ENCODE data around the gene BHLHE40. TPM values are rescaled to one million over a fixed set of nuclear protein-coding genes. Genes with fewer than 3 reads are reported as not detected.

BHLHE40 gene
- total RNA-seq, 2 experiments from 2014 or later, result 316 to 318 TPM

DNA sequence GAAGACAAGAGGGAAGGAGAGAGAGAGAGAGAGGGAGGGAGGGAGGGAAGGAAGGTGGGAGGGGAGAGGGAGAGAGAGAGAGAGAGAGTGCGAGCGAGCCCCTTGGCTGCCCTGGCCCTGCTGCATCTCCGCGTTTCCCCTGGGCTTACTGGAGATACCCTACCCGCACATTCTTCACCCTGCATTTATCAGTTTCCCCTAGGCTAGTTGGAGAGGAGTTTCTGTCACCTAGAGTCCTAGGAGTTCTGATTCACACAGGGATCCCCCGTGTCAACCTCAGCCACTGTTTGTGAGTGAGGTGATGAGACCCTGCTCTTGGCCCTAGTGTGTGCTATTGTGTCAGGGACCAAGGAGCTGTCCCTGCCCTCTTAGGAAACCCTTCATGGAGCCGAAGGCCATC lies 18.7 kb downstream of the BHLHE40 start:
- Mint-ChIP-seq H3K4me1 (peaks cover 63% of the 10 kb centered on the region), H3K27ac (no peak overlapping the region), H3K4me3 (no peak overlapping the region), H3K36me3 (ENCODE audit: low read depth) (no peaks in the 10 kb centered on the region), H3K9me3 (no peaks in the 10 kb centered on the region), H3K27me3 (no peaks in the 10 kb centered on the region)
- no peak for DNase-seq
- POLR2A ChIA-PET, result interaction anchor here (18.0 kb wide), 1 partner anchor 16 kb away, joined by 321 read pairs; the partner anchor contains the start of gene BHLHE40
- CTCF ChIA-PET, result no interaction called here

DNA sequence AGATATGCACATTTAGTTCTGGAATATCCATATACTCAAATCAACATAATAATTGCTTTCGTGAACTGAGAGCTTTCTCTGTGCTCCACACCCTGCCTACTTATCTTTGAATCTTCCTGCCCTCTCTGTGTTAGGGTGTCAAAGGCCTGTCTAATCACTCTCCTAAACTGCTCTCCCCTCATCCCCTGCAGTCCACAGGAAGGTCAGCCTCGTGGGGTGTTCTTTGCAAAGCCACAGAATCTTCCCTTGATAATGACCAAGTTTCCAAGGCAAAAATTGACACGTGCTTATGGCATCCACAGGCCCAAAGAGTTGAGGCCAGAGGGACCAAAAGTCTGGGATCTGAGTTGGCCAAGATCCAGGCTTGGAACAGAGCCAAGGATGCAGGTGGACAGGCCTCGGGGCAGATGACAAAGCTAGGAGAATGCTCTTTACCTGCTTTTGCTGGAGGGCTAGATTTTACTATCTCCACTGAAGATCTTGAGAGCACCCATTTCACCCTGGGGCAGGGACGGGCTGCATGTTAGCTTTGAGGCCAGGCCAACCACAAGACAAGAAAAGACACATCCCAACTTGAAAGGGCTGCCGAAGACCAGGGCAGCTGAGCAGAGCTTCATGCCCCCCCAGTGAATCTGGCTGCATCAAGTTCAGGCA lies 20.4 kb downstream of the BHLHE40 start:
- Mint-ChIP-seq H3K27me3 (no peaks in the 10 kb centered on the region), H3K4me1 (peaks cover 63% of the 10 kb centered on the region), H3K36me3 (ENCODE audit: low read depth) (no peaks in the 10 kb centered on the region), H3K9me3 (no peaks in the 10 kb centered on the region), H3K4me3 (no peak overlapping the region), H3K27ac (peak overlapping the region; percentile 32)
- DNase-seq, result no peak
- POLR2A ChIA-PET, result interaction anchor here (1.1 to 18.0 kb wide), 4 partner anchors 11 to 18 kb away, joined by 4 to 321 read pairs (median 26); partner anchors contain the start of gene BHLHE40
- CTCF ChIA-PET, result interaction anchor here (0.7 to 1.6 kb wide), 4 partner anchors 12 to 20 kb away, joined by 3 to 4 read pairs (median 3); partner anchors contain the start of gene BHLHE40

DNA sequence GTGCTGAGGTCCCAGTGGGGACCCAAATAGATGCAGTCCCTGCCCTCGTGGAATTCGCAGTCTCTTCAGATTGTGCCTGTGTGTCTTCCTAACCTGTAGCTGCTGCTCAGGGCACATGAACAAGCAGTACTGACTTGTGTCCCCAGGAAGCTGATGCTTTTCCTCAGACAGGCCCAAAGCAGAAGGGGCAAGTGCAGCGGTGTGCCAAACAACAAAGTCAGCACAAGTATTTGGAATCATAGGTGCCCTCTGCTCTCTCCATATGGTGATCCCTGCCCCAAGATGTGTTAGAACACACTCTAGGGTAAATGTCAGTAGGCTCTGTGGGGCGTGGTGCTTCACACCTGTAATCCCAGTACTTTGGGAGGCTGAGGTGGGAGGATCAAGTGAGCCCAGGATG lies 21.9 kb downstream of the BHLHE40 start:
- Mint-ChIP-seq H3K27me3 (no peaks in the 10 kb centered on the region), H3K4me1 (peaks cover 66% of the 10 kb centered on the region), H3K4me3 (no peak overlapping the region), H3K27ac (no peak overlapping the region), H3K9me3 (no peaks in the 10 kb centered on the region), H3K36me3 (ENCODE audit: low read depth) (no peaks in the 10 kb centered on the region)
- CTCF ChIA-PET, result interaction anchor here (1.2 to 3.0 kb wide), 3 partner anchors 17 to 281 kb away, joined by 4 to 14 read pairs (median 7); no protein-coding TSS in a partner anchor
- DNase-seq, result no peak
- POLR2A ChIA-PET, result interaction anchor here (2.0 to 18.0 kb wide), 4 partner anchors 11 to 262 kb away, joined by 4 to 321 read pairs (median 32); partner anchors contain the start of gene BHLHE40

DNA sequence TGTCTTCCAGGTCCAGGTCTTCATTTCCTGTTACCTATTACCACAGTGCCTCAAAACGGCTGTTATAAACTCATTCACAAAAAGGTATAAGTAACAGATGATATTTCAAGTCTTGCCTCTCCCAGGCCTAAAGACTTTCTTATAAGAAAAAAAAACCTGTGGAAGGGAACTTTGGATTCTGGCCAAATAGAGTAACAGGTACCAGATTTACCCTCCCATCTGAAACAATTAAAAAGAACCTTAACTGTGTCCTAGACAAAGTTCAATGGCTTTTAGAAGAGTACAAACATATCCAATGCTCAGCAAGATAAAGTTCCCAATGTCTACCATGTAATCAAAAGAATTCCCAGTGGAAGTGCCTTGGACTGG lies 22.6 kb downstream of the BHLHE40 start:
- Mint-ChIP-seq H3K9me3 (no peaks in the 10 kb centered on the region), H3K4me3 (no peak overlapping the region), H3K4me1 (peaks cover 70% of the 10 kb centered on the region), H3K27ac (peak overlapping the region; percentile 86), H3K27me3 (no peaks in the 10 kb centered on the region), H3K36me3 (ENCODE audit: low read depth) (no peaks in the 10 kb centered on the region)
- ChIA-PET POLR2A (interaction anchor here (1.0 to 18.0 kb wide), 8 partner anchors 8 to 262 kb away, joined by 3 to 321 read pairs (median 6); partner anchors contain the start of gene BHLHE40), CTCF (interaction anchor here (0.6 to 3.0 kb wide), 6 partner anchors 16 to 290 kb away, joined by 3 to 14 read pairs (median 7); partner anchors contain the start of gene BHLHE40)
- no peak for DNase-seq

DNA sequence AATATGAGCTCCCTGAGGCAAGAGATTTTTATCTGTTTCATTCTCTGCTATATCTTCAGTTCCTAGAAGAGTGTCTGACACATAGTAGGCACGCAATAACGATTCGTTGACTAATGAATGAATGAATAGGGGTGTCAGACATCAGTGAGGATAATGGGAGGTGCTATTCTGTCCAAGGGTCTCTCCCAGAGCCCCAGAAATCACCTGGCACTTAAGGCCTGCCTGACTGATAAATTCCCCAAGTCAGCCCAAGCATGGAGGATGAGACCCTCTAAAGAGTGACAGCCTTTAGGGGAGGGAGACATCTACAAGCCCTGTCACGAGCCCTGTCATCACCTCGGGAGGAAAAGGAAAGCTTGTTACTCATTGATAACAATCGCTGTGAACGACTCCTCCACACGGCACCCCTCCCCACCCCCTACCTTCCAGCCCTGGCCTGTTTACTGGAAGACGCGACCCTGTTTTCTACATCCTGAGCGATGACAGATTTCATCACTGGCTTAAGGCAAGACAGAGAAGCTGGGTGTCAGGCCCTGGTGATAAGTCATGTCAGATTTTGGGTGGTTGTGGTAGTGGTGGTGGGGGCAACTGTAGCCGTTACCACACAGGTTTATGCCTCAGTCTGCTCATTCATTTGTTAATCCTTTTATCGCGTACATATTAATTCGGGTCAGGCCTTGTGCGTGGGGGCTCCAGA lies 23.1 kb downstream of the BHLHE40 start:
- H3K36me3 Mint-ChIP-seq (ENCODE audit: low read depth), result no peaks in the 10 kb centered on the region
- peak overlapping the region; percentile 86 for H3K27ac Mint-ChIP-seq
- peaks cover 72% of the 10 kb centered on the region for H3K4me1 Mint-ChIP-seq
- POLR2A ChIA-PET, result interaction anchor here (1.0 to 18.0 kb wide), 8 partner anchors 8 to 263 kb away, joined by 3 to 321 read pairs (median 6); partner anchors contain the start of gene BHLHE40
- no peaks in the 10 kb centered on the region for H3K9me3 Mint-ChIP-seq
- CTCF ChIA-PET, result interaction anchor here (0.6 to 3.0 kb wide), 10 partner anchors 10 to 291 kb away, joined by 3 to 14 read pairs (median 4); partner anchors contain the start of gene BHLHE40
- H3K4me3 Mint-ChIP-seq, result peak overlapping the region; percentile 49
- DNase-seq, result peak; percentile 81
- H3K27me3 Mint-ChIP-seq, result no peaks in the 10 kb centered on the region

DNA sequence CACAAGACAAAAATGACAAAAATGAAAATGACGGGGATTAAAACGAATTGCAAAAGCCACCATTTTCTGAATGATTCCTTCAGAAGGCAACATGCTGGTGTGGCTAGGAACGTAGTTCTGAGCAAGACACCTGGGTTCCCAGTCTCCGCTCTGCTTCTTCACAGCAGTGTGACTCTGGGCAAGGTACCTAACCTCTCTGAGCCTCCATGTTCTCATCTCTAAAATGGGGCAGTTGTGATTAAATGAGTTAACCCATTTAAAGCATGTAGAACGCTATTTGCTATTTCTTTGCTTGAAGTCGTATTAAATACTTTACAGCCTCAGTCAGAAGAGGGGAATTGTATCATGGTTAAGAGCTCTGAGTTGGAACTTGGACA lies 23.6 kb downstream of the BHLHE40 start:
- ChIA-PET POLR2A (interaction anchor here (1.0 to 18.0 kb wide), 8 partner anchors 9 to 263 kb away, joined by 3 to 321 read pairs (median 6); partner anchors contain the start of gene BHLHE40), CTCF (interaction anchor here (0.6 to 3.0 kb wide), 8 partner anchors 9 to 291 kb away, joined by 3 to 14 read pairs (median 6); partner anchors contain the start of gene BHLHE40)
- Mint-ChIP-seq H3K27me3 (no peaks in the 10 kb centered on the region), H3K9me3 (no peaks in the 10 kb centered on the region), H3K4me1 (peaks cover 78% of the 10 kb centered on the region), H3K36me3 (ENCODE audit: low read depth) (no peaks in the 10 kb centered on the region), H3K4me3 (peak overlapping the region; percentile 49), H3K27ac (peak overlapping the region; percentile 86)
- DNase-seq, result no peak

DNA sequence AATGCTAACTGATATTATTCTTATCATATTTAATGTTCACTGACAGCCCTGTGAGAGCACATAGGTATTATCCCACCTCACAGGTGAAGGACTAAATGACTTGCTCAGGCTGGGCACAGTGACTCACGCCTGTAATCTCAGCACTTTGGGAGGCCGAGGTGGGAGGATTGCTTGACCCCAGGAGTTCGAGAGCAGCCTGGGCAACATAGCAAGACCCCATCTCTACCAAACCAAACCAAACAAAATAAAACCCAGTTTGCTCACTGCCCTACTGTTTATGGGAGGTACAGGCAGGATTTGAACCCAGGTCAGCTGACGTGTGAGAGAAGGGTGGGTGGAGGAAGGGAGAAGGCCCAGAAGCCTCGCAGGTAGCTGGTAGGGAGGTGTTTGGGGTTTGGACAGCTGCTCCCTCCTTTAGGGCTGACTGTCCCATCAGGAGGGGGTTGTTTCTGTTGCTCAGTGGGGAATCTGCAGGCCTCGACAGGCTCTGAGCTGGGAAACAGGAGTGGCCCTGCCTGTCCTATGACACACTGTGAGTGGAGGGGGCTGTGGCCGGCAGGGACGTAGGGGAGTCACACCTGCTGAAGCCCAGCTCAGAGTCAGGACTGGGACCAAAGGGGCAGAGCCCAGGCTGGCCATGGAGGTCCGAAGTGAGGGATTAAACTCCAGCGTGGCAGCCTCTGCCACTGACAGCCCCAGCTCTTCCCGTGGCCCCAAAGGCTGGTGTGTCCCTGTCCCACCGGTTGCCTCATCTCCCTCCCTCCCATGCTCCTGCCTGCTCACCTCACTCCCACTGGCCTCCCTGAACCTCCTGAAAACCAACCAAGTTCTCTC lies 25.3 kb downstream of the BHLHE40 start:
- Mint-ChIP-seq H3K4me1 (peaks cover 84% of the 10 kb centered on the region), H3K27me3 (no peaks in the 10 kb centered on the region), H3K9me3 (no peaks in the 10 kb centered on the region), H3K27ac (no peak overlapping the region), H3K36me3 (ENCODE audit: low read depth) (no peaks in the 10 kb centered on the region), H3K4me3 (no peak overlapping the region)
- POLR2A ChIA-PET, result interaction anchor here (0.5 to 18.0 kb wide), 5 partner anchors 8 to 168 kb away, joined by 3 to 321 read pairs (median 6); partner anchors contain the start of gene BHLHE40
- no peak for DNase-seq
- CTCF ChIA-PET, result interaction anchor here (1.0 to 1.4 kb wide), 3 partner anchors 12 to 283 kb away, joined by 3 to 4 read pairs (median 3); no protein-coding TSS in a partner anchor

DNA sequence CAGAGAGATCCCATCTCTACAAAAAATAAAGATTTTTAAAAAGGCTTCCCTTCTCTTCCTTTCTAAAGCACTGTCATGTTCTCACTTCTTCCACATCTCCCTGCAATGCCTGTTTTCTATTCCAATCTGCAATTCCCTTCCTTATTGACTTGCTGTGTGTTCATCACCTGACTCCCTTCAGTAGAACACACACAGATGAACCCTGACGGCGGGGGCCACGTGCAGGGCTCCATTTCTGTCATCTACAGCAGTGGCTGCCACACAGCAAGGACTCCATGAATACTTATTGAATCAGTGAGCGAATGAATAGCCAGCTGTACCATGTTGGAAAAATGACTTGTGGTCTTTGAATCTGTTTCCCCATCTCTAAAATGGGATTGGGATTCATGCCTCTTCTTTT lies 26.1 kb downstream of the BHLHE40 start:
- Mint-ChIP-seq H3K4me3 (no peak overlapping the region), H3K36me3 (ENCODE audit: low read depth) (no peaks in the 10 kb centered on the region), H3K4me1 (peaks cover 79% of the 10 kb centered on the region), H3K9me3 (no peaks in the 10 kb centered on the region), H3K27ac (peak overlapping the region; percentile 61), H3K27me3 (no peaks in the 10 kb centered on the region)
- ChIA-PET POLR2A (interaction anchor here (5.6 to 18.0 kb wide), 2 partner anchors 12 to 23 kb away, joined by 48 to 321 read pairs; partner anchors contain the start of gene BHLHE40), CTCF (interaction anchor here (1.0 to 1.2 kb wide), 3 partner anchors 11 to 284 kb away, joined by 3 read pairs; no protein-coding TSS in a partner anchor)
- no peak for DNase-seq

DNA sequence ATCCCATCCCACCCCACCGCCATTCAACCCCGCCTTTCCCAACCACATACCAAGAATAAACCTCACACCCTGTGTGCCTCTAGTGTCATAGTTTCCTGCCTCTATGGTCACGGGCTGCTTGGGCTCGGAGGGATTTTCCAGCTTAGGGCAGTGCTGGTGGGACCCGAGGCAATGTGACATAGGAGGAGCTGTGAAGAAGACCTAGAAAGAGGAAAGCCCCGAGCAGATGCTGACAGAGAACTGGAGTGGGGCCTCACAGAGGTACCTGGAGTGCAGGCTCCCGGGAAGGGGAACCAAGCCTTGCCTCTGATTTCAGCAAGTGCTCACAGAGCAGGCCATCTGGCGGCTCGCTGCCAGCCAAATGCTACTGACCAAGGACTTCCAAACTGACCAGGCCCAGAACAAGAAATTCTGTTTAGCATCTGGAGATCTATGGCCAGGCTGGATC lies 27.5 kb downstream of the BHLHE40 start:
- Mint-ChIP-seq H3K36me3 (ENCODE audit: low read depth) (no peaks in the 10 kb centered on the region), H3K4me1 (peaks cover 77% of the 10 kb centered on the region), H3K27me3 (no peaks in the 10 kb centered on the region), H3K27ac (peak overlapping the region; percentile 84), H3K9me3 (no peaks in the 10 kb centered on the region), H3K4me3 (peak overlapping the region; percentile 7)
- POLR2A ChIA-PET, result interaction anchor here (1.0 to 18.0 kb wide), 7 partner anchors 10 to 185 kb away, joined by 3 to 321 read pairs (median 3); partner anchors contain the start of gene BHLHE40
- CTCF ChIA-PET, result interaction anchor here (0.6 to 2.1 kb wide), 7 partner anchors 10 to 295 kb away, joined by 3 to 7 read pairs (median 4); no protein-coding TSS in a partner anchor
- peak; percentile 83 for DNase-seq

DNA sequence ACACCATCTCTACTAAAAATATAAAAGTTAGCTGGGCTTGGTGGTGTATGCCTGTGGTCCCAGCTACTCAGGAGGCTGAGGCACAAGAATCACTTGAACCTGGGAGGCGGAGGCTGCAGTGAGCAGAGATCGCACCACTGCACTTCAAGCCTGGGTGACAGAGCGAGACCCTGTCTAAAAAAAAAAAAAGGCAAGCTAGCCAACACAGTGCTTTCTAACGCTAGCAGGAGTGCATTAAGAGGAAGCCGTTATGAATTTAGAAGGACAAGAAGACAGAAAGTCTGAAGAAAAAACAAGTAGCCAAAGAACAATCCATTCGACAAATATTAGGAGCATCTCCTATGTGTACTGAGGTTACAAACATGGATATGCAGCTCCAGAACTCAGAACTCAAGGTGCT lies 28.6 kb downstream of the BHLHE40 start:
- CTCF ChIA-PET, result interaction anchor here (0.9 to 2.1 kb wide), 6 partner anchors 9 to 296 kb away, joined by 3 to 7 read pairs (median 4); no protein-coding TSS in a partner anchor
- Mint-ChIP-seq H3K4me3 (no peak overlapping the region), H3K36me3 (ENCODE audit: low read depth) (no peaks in the 10 kb centered on the region), H3K27ac (no peak overlapping the region), H3K9me3 (no peaks in the 10 kb centered on the region), H3K27me3 (no peaks in the 10 kb centered on the region), H3K4me1 (peaks cover 77% of the 10 kb centered on the region)
- no peak for DNase-seq
- POLR2A ChIA-PET, result interaction anchor here (1.0 to 18.0 kb wide), 4 partner anchors 9 to 25 kb away, joined by 4 to 321 read pairs (median 22); partner anchors contain the start of gene BHLHE40

DNA sequence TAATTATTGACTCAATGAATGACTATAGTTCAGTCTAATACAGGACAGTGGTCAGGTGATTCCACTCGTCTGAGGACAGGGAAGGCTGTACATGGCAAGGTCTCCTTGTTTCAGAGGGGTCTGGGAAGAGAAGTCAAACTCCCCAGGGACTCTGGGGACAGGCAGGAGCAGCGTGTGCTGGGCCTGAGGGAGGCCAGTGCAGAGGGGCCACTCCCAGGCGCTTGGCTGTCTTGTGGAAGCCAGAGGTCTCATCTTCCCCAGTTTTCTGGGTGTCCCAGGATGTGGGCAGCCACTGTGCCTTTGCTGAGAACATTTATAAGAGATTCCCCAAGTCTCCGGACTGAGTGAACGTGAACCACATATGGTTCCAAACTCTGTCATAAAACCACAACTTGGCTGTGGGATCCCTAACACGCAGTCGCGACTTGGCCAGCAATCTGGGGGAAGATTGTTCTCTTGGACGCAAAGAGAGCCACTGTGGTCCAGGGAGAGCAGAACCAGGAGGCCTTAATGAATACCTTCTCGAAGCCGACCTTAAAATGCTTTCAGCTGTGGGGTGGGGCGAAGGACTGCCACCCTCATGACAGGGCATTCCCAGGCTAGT lies 30.4 kb downstream of the BHLHE40 start:
- H3K27me3 Mint-ChIP-seq, result no peaks in the 10 kb centered on the region
- no peak for DNase-seq
- H3K27ac Mint-ChIP-seq, result no peak overlapping the region
- CTCF ChIA-PET, result interaction anchor here (0.7 to 1.4 kb wide), 2 partner anchors 14 to 43 kb away, joined by 3 read pairs; no protein-coding TSS in a partner anchor
- no peak overlapping the region for H3K4me3 Mint-ChIP-seq
- POLR2A ChIA-PET, result interaction anchor here (3.0 to 18.8 kb wide), 3 partner anchors 13 to 27 kb away, joined by 12 to 588 read pairs (median 321); partner anchors contain the start of gene BHLHE40
- H3K4me1 Mint-ChIP-seq, result peaks cover 83% of the 10 kb centered on the region
- no peaks in the 10 kb centered on the region for H3K36me3 Mint-ChIP-seq (ENCODE audit: low read depth)
- H3K9me3 Mint-ChIP-seq, result no peaks in the 10 kb centered on the region
